T-helper 1 cell (primary cell): ENCODE measurements around the gene SMAD6.

ENCODE experiments used
- DNase-seq, 5 donors: peaks; one replicate each; pipeline ENCODE4 v3.0.0-alpha.2; 2012 to 2020

SMAD6 gene

DNA sequence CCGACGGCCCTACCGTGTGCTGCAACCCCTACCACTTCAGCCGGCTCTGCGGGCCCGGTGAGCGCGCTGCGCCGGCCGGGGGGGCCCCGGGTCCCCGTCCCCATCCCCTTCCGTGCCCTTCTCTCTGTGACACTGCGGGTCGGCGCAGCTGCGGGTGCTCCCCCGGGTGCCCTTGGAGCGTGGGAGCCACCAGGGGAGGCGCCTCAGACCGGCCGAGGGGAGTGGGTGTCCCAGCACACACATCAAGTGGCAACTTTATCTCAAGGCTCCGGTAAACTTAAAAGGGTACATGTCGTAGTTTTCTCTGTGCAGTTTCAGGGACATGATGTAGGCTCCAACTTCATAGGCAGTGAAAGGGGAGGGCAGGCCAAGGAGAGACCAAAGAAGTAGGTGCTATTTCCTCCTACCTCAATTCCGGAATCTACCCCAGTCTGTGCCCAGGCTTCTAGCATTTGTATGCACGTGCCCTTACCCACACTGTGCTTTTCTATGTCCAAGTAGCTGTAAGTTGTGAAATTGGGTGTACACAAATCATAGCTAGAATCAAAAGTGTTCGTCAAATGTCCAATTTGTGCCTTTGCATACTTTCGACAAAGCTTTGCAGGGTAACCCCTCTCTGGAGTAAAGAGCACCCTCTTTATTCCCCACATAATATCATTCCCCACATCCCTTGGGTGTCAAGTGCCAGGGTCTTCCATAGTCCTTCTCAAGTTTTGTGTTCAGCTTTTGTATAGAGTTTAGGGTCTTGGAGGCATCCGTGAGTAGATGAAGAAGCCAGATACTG lies 2.2 kb downstream of the SMAD6 start:
- no peak for DNase-seq

DNA sequence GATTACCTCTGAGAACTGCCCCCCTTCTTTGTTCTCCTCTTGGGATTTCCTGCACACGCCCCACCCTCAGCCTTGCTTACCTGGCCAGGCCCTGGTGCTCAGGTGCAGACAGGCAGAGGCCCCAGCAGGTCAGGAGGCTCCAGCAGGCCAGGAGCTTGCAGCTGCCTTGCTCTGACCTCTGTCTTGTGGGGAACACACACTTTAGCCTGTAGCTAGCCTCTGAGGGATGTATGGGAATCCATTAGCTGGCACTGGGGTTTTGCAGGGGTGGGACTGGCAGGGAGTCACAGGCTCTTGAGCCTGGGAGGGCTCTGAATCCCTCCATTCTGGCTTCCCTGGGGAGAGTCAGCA lies 2.7 kb downstream of the SMAD6 start:
- no peak for DNase-seq

DNA sequence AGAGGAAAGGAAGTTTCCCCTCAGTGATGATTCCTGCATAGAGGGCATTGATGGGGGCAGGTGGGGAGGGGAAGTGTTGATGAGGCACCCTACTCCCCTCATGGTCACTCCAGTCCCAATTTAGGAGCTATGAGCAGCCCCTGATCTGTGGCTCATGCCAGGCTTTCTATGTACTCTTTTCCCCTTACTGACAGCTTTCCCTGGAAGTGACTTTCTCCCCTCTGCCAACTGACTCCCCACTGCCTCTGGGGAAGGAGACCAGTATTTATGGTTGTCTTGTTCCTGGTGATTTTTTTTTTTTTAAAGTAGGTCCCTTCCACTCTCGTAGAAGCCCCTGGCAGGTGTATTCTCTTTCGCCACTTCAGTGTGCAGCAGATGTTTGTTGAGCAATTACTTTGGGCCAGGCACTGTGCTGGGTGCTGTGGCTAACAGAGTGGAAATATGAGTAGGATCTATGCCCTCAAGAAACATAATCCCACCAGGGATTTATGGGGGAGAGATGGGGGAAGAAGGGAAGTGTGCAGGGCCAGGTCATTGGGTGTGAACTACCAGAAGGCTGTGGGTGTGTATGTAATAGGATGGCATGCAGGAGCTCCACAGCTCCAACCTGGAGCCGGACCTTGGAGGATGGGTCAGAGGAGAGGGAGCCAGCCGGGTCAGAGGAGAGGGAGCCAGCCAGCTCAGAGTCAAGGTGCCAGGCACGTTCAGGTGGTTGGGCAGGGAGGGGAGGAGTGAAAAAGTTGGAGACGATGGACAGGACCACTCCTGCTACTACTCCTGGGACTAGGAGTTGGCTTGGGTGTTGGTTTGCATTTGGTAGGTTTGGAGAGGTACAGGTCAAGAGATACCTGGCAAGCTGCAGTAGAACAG lies 3.5 kb downstream of the SMAD6 start:
- no peak for DNase-seq

DNA sequence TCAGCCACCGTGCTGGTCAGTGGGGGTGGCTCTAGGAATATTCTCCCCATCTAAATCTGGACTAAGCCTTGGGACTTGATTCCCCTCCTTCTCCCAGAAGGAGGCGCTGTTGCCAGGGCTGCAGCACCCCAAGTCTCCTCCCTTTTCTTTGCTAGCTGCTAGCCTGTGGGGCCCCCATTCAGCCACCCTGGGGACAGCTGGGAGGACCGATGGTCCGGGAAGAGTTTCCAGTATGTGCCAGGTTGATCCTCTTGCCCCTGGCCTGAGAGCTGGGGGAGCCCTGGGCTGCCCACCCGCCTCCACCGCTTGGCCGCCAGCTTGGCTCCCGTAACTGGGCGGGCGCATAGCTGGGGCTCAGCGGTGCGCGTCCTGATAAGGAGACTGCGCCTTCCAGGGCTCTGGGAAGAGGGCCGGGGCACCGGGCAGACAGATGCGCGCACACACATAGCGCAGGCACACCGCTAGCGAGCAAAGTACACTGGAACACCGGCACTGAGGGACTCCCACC lies 4.2 kb downstream of the SMAD6 start:
- no peak for DNase-seq

DNA sequence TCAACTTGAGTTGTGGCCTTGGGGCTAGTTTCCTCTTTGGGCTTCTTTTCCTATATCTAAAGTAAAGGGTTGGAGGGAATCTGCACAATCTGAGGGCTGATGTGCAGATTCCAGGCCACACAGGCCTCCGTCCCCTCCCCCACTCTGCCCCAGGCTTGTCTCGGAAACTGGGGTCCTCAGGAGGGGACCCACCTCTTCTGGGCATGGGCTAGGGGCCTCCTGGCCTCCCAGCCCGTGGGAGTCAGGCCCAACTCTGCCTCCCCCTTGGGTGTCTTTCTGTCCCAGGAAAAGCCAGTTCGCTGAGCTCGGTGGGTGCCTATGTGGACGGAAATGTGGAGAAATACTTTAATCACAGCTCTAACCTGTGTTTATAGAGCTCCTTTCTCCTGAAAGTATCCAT lies 4.8 kb downstream of the SMAD6 start:
- no peak for DNase-seq

DNA sequence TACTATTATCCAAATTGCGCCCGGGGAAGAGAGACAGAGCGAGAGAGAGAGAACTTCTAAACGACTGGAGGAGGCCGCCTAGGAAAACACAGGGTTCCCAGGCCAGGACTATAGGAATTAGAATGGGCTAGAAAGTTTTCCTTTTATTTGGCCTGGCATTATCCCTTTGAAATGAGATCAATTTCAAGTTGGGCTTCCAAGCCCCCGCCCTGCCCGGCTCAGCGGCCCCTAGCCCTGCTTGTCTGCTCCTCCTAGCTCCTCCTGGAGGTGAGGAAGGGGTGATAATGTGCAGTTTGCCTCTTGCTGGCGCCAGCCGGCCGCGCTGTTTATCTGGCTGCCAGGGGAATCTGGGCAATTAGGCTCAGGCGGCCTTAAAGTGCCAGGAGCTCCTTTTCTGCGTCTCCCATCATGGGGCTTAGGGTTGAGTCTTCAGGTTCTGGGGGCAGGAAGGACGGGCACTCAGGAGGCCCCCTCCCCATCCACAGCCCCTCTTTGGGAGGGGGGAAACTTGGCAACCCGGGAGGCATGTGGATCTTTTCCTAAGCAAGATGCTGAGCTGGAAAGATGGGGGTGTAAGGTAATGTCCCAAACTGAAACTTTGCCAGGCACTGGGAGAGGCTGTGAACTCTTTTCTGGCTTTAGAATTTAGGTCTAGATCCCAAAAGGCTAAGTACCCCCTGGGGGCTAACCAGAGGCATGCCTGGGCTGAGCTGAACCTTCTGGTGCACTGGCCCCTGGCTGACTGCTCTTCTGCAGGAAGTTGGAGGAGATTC lies 5.5 kb downstream of the SMAD6 start:
- DNase-seq = no peak

DNA sequence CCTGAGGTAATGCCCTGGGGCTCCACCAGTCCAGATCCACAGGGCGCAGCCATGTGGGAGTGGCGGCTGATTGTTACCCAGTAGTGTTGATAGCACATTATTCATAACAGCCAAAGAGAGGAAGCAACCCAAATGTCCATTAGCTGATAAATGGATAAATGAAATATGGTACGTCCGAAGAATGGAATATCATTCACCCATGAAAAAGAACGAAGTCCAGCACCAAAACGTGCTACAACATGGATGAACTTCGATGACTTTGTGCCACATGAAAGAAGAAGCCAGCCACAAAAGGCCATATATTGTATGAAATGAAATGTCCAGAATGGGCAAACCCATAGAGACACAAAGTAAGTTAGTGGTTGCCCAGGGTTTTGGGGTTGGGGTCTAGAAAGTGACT lies 6.4 kb downstream of the SMAD6 start:
- no peak for DNase-seq

DNA sequence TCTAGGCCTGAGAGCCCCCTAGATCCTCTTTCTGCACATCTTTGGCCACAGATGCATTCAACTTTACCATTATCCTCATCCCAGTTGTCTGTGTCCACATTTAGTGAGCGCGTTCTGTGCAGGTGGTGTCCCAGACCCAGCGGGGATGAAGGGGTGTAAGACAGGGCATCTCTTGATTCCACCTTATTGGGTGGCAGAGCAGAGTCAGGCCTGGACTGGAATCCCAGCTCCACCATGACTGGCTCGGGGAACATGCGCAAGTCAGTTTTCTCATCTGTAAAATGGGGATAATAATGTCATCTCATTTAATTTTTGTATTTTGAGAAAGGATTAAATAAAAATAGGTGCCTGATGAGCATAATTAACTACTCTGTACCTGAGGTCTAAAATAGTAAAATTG lies 7.8 kb downstream of the SMAD6 start:
- DNase-seq = no peak

DNA sequence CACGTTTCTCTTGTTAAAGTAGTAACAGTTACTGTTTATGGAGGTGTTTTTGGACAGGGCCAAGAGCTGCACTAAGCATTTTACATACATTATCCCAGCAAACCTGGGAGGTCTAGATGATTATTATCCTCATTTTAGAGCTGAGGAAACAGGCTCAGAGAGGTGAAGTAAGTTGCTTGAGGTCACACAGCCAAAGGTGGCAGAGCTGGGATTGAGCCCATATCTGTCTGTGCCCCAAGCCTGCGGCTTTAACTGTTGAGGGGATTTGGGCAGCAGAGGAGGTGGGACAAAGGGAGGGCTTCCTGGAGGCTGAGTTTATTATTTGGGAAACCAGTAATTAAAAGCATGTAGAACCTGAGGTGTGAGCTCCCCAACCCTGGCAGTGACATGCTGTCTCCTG lies 9.2 kb downstream of the SMAD6 start:
- DNase-seq = no peak

DNA sequence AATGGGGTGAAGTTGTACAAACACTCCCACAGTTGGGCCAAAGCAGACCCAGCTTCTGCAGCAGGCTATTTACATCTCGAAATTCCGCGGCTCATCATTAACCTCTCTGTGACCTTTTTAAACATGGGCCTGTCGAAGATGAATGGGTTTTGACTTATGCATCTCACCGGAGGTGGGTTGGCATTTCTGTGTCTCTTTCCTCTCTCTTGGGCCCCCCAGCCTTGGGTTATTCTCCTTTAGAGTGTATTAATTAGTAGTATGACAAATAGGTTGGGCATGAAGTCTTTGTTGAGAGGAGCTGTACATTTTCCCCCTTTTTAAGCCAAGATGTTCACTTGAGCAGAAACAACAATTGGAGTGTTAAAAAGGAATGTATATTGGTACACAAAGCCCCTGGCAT lies 9.8 kb downstream of the SMAD6 start:
- no peak for DNase-seq

DNA sequence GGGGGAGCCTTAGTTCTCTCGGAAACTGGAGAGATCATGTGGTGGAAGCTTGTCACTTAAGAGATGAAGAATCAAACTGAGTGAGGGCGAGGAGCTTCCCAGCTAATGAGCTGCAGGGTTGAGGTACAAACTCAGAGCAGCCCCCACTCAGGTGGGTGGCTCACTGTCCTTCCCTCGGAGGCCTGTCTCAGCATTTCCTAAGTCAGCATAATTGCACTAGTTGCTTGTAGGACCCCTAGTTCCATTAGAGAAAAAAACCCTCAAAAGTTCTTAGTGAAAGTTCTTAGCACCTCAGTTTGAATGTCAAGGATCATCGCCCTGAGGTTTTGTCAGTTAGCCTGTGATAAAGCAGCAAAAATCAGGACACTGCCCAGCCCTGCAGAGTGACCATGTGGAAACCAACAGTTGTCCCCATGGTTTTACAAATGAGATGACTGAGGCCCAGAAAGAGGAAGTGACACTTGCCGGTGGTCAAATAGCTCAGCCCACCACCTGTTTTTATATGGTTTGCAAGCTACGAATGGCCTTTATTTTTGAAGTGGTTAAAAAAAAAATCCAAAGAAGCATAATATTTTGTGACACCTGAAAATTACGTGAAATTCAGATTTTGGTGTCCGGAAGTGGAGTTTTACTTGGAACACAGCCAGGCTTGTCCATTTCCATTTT lies 11.9 kb downstream of the SMAD6 start:
- DNase-seq = no peak

DNA sequence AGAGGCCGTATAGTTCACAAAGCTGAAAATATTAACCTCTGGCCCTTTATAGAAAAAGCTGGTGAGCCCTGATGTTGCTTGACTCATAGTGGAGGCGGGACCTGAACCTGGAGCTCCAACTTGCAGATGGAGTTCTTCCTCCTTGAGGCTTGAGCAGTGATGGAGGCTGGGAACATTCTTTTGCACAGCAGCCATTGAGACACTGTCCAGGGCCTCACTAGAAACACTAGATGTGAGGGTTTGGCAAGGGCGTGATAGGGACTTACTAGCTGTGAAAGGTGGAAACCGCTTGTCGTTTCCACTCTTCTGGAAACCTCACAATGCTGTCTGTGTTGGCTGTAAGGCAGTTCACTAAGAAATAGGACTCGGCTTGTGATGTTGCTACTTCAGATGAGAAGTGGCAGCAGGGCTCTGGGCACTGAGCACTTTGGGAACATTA lies 12.5 kb downstream of the SMAD6 start:
- DNase-seq = no peak

DNA sequence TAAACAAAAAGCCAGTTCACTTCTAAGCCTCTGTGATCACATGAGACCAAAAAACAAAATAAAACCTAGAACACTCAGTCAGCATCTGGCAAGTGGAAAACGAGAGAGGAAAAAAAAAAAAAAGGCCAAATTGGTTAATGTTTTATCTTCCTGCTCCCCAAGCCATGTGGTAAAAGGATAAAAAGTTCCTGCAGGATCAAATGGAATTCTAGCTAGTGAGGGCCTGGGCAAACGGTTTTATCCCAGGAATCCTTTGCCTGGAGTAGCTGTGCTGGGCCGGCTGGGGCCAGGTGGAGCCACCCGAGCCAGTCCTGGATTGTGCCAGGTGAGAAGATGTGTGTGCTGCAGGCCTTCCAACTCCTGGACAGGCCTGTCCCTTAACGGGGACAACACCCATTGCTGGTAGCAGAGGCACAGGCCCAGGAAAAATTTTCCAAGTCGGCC lies 13.2 kb downstream of the SMAD6 start:
- DNase-seq = no peak

DNA sequence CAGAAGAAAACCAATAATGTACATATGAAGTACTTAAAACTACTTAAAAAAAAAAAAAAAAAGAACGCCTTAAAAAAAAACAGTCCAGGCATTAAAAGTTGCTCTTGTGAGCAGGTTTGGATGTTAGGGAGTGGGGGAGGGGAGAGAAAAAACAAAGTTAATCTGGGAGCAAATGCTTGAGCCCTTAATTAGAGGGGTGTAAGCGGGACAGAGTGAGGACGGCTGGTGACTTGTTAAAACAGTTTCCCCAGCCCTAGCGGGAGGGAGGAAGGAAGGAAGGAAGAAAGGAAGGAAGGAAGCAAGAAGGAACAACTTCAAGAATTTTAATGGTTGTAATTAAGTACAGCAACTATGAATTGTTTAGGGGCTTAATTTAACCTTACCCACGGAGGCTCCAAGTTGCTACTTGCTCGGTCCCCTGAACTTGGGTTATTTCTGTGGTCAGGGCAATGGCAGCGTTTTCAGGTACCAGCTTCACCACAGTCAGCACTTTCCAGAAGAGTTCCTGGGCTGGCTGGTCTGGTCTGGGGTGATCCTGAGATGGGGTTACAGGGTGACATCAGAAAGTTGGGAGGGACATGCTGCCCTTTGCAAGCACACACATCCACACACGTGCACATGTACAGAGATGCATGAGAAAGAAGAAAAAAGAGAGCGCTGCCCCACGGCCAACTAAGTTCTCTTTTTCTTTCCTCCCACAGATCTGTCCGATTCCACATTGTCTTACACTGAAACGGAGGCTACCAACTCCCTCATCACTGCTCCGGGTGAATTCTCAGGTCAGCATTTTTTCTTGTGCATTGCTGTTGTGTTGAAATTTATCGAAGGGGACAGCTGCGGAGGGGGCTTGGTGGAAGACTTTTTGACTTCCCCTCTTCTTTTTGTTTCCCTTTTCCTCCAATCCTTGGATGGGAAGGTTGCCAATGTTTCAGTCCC lies 14.0 kb downstream of the SMAD6 start:
- DNase-seq = no peak

DNA sequence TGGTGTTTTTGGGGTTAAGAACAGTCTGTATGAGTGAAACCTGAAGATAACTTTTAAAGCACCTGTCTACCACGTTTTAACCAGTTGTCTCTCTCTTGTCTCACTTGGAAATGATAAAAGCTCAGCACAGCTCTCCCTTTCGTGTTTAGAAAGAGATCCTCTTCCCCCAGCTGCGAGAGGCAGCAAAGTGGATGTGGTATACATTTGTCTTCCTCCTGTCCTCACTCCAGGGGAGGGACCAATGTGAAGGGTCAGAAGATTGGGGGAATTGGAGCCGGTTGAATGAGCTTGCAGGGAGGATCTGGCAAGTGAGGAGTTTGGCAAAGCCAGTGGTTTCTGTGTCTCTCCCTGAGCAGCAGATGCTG lies 14.6 kb downstream of the SMAD6 start:
- DNase-seq = no peak

DNA sequence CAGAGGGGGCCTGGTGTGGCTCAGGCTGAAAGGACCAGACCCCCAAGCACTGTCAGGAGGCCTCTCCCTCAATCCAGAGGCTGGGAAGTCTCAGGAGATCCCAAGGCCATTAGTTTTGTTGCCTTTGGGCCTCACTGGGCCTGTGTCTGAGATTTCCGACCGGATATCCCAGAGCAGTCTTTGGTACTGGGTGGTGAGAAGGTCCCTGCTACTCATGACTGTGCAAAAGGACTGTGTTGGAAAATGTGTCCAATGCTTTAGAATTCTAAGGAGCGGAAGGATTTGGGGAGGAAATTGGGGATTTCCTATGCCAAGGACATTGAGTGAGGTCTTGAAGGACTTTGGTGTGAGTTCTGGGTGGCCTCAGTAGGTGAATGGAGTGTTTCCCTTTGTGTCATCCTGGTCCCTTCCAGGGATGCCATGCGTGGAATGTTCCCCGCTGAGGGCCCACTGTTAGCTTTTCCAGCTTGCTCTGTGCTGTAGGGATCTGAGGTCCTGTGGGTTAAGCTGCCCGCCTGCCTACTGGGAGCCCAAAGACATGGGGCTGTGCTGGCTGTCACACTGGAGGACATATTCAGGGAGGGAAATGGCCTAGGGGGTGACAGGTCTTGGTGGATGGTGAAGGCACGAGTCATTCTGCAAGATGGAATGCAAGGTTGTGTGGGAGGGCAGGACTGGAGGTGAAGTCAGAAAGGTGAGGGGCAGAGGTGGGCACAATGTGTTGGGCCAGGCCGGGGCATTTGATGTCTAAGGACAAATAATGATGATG lies 16.4 kb downstream of the SMAD6 start:
- DNase-seq = no peak

DNA sequence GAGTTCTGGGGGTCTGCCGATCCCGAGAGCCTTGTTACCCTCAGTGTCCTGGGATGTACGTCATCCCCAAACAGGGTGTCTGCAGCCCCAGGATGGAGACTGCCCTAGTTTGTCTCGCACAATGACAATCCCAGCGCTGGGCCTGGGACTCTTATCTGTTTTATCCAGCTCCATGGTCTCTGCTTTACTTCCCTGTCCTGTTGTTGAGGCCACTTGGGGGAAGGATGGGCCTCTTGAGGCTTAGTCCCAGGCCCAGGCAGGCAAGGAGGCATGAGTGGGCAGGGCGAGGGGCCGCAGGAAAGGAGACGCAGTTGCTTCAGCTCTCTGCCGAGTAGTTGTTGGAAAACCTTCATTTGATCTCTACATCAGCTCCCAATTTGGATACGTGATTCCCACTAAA lies 17.4 kb downstream of the SMAD6 start:
- no peak for DNase-seq

DNA sequence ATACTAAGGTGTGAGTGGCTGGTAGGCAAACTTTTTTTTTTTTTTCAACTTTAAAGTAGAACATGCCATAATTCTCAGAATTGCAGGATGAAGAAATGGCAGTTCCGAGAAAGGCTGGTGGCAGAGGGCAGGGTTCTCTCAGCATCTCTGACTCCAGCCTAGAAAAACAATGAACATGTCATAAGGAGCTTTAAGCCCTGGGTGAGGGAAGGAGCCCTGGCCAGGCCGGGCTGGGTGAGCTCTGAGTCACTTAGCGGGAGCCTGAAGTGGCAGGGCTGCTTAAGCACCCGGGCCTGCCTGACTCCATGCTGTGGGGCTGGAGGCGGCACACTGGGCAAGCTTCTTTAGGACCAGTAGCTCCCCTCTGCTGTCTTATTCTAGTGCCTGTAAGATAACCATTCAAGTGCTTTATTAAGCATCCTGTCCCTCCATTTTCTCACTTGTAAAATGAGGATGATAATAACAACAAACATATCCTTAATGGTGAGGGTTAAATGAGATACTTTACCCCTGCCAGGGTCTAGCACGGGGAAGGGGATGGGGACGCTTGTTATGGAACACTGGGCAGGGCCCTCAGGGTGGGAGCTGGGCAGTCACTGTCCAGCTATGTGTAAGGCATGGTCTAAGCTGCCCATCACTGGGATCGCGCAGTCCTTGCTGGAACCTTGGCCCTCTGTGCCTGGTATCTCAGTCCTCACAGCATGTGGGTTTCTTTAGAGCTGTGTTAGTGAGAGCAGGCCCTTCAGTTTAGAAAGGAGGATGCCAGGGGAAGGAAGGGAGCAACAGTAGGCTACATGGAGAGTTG lies 18.4 kb downstream of the SMAD6 start:
- peak in 1 of 5 donors; percentile 89 for DNase-seq

DNA sequence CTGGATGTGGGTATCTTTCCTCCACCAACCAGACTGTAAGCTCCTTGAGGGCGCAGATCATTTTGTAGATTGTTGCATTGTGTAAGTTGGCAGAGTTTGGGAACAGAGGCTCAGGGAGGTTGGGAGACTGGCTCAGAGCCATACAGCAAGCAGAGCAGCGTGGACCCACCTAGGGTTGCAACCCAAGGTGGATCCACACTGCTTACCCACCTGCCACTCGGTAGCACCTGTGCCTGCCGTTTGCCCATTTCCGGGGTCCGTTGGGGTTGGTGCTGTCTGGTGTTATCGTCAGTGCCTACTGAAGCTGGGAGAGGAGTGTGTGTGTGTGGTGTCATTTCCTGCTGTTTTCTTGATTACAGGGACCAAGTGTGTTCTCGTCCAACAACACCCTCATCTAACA lies 19.0 kb downstream of the SMAD6 start:
- DNase-seq = no peak

DNA sequence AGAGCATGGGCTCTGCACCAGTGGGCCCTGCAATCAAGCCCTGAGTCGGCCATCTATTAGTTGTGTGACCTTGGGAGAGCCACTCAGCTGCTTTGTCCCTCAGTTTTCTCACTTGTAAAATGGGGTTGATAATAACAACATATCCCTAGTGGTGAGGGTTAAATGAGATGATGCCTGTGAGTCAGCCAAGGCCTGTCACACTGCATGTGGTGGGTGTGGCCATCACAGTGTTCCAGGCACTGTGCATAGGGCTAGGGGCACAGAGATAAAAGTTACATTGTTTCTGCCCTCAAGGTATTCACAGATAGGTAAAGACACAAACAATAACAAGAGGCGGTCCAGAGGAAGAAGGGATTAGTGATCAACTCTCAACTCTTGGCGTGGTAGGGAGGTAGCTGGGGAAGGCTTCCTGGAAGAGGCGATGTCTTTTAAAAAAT lies 19.5 kb downstream of the SMAD6 start:
- no peak for DNase-seq
